ENCODE results near the gene NDUFB2.

The NDUFB2 gene

GRCh38 chr7:140696680-140697446 lies at the start of gene NDUFB2:
Gene NDUFB2 (plus strand): TSS chr7:140696708. CDS start chr7:140696745, 37 bp downstream.
- Histone ChIP-seq H3K9me3 (ENCODE audit: insufficient read depth, low read depth, low read length) (no peaks in the 10 kb centered on the region), H3K36me3 (ENCODE audit: insufficient read depth, low read depth, low read length) (no peaks in the 10 kb centered on the region), H3K4me1 (ENCODE audit: insufficient read depth, low read length) (peaks cover 7% of the 10 kb centered on the region; the same call in 1 of the 2 replicates), H3K27ac (ENCODE audit: low read length) (peak within 1 kb of the TSS; percentile 75), H3K9ac (ENCODE audit: low read depth, low read length) (peak within 1 kb of the TSS; percentile 88), H3K4me3 (ENCODE audit: low read length) (peak within 1 kb of the TSS; percentile 93), H3K27me3 (ENCODE audit: insufficient read depth, low read length) (no peaks in the 10 kb centered on the region)

DNA sequence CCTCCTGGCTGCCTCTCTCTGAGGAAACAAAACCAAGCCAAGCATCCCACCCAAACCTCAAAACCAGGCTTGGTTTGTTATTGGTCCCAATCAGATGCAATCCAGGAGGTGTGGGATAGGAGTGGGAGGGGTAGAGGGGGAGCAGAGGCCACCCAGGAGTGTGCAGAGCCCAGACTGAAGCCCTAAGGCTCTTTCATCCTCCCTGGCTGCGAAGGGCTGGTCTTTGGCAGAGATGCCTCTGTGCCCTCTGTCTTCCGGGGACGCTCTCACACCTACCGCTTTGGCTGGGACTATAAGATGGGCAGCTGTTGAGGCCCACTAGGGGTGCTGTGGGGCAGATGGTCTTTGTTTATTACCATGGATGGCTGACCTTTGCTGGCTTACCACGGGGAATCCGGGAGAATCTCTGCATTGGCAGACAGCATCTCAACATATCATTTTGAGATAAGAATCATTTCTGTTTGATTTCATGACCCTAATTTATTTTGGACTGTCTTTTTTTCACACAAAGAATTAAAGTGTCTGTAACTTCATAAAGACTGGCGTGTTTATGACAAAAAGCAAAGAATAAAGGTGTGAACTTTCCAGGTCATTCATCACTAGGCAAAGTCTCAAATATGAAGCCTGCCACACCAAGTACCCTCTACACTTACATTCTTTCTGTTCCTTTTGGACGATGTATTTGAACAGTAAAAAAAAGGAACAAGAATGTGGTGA lies 49.4 kb upstream of the NDUFB2 start:
- no peak overlapping the region for H3K27ac ChIP-seq (ENCODE audit: low read length)
- H3K27me3 ChIP-seq (ENCODE audit: insufficient read depth, low read length), result peaks cover 7% of the 10 kb centered on the region; the same call in 1 of the 2 replicates
- H3K36me3 ChIP-seq (ENCODE audit: insufficient read depth, low read depth, low read length), result no peaks in the 10 kb centered on the region
- H3K9ac ChIP-seq (ENCODE audit: low read depth, low read length), result no peak overlapping the region
- H3K4me3 ChIP-seq (ENCODE audit: low read length), result no peak overlapping the region
- no peaks in the 10 kb centered on the region for H3K9me3 ChIP-seq (ENCODE audit: insufficient read depth, low read depth, low read length)
- H3K4me1 ChIP-seq (ENCODE audit: insufficient read depth, low read length), result no peaks in the 10 kb centered on the region; the same call in 1 of the 2 replicates

DNA sequence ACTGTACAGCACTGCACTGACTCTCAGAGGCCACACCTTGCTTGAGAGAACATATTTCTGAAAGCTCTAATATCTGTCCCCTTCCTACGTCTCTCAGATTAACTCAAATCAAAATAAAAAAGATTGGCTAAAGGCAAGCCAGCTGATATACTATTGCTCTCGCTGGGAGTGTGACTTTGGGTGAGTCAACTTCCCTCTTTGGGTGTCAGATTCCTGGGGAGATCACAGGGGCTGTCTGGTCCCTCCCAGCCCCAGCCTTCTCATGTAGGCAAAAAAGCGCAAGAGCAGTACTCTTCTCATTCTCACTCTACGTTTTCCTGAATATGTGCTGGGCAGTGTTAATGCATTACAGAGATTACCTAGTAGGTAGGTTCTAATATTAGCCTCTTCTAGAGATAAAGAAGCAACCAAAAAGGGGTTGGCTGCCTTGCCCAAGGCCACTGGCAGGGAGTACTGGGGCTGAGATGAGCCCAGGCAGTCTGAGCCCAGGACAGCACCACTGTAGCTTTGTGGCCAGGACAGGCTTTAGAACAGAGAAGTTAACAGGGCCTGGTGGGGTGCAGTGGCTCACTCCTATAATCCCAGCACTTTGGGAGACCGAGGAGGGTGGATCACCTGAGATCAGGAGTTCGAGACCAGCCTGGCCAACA lies 46.8 kb upstream of the NDUFB2 start:
- Histone ChIP-seq H3K27me3 (ENCODE audit: insufficient read depth, low read length) (no peaks in the 10 kb centered on the region), H3K36me3 (ENCODE audit: insufficient read depth, low read depth, low read length) (no peaks in the 10 kb centered on the region), H3K9ac (ENCODE audit: low read depth, low read length) (no peak overlapping the region), H3K27ac (ENCODE audit: low read length) (no peak overlapping the region), H3K9me3 (ENCODE audit: insufficient read depth, low read depth, low read length) (no peaks in the 10 kb centered on the region), H3K4me3 (ENCODE audit: low read length) (no peak overlapping the region), H3K4me1 (ENCODE audit: insufficient read depth, low read length) (no peaks in the 10 kb centered on the region; the same call in 1 of the 2 replicates)

DNA sequence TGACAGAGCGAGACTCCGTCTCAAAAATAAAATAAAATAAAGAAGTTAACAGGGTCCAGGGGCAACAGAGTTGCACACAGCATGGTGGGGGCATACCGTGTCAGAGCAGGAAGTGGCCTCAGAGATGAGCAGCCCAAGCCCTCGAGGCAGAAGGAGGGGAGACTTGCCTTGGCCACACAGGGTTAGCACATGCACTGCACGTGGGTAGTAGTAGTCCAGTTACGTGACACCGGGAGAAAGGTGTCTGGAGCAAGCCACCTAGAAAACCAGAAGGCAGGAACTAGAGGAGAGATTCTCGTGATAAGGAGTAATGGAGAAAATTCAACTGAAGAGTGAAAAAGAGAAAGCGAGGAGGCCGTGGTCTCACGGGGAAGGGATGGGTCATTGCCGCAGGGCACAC lies 46.1 kb upstream of the NDUFB2 start:
- no peak overlapping the region for H3K9ac ChIP-seq (ENCODE audit: low read depth, low read length)
- no peaks in the 10 kb centered on the region; the same call in 1 of the 2 replicates for H3K4me1 ChIP-seq (ENCODE audit: insufficient read depth, low read length)
- no peak overlapping the region for H3K4me3 ChIP-seq (ENCODE audit: low read length)
- no peaks in the 10 kb centered on the region for H3K9me3 ChIP-seq (ENCODE audit: insufficient read depth, low read depth, low read length)
- no peak overlapping the region for H3K27ac ChIP-seq (ENCODE audit: low read length)
- no peaks in the 10 kb centered on the region for H3K36me3 ChIP-seq (ENCODE audit: insufficient read depth, low read depth, low read length)
- H3K27me3 ChIP-seq (ENCODE audit: insufficient read depth, low read length), result no peaks in the 10 kb centered on the region

GRCh38 chr7:140653319-140654108 lies 43.0 kb upstream of the NDUFB2 start:
- Histone ChIP-seq H3K9me3 (ENCODE audit: insufficient read depth, low read depth, low read length) (no peaks in the 10 kb centered on the region), H3K4me3 (ENCODE audit: low read length) (no peak overlapping the region), H3K4me1 (ENCODE audit: insufficient read depth, low read length) (no peaks in the 10 kb centered on the region), H3K9ac (ENCODE audit: low read depth, low read length) (no peak overlapping the region), H3K27me3 (ENCODE audit: insufficient read depth, low read length) (no peaks in the 10 kb centered on the region), H3K27ac (ENCODE audit: low read length) (no peak overlapping the region), H3K36me3 (ENCODE audit: insufficient read depth, low read depth, low read length) (no peaks in the 10 kb centered on the region)

- Histone ChIP-seq H3K9me3 (ENCODE audit: insufficient read depth, low read depth, low read length) (no peaks in the 10 kb centered on the region), H3K4me1 (ENCODE audit: insufficient read depth, low read length) (no peaks in the 10 kb centered on the region; the same call in 1 of the 2 replicates), H3K27me3 (ENCODE audit: insufficient read depth, low read length) (no peaks in the 10 kb centered on the region)
These were observed 42.5 kb upstream of the NDUFB2 start for GRCh38 chr7:140654109-140654387.

GRCh38 chr7:140654661-140655060 lies 41.8 kb upstream of the NDUFB2 start:
- H3K36me3 ChIP-seq (ENCODE audit: insufficient read depth, low read depth, low read length), result no peaks in the 10 kb centered on the region
- no peak overlapping the region for H3K4me3 ChIP-seq (ENCODE audit: low read length)
- no peaks in the 10 kb centered on the region; the same call in 1 of the 2 replicates for H3K4me1 ChIP-seq (ENCODE audit: insufficient read depth, low read length)
- no peaks in the 10 kb centered on the region for H3K9me3 ChIP-seq (ENCODE audit: insufficient read depth, low read depth, low read length)
- no peak overlapping the region for H3K27ac ChIP-seq (ENCODE audit: low read length)
- H3K9ac ChIP-seq (ENCODE audit: low read depth, low read length), result no peak overlapping the region
- no peaks in the 10 kb centered on the region for H3K27me3 ChIP-seq (ENCODE audit: insufficient read depth, low read length)

More at GRCh38 chr7:140654109-140654387, 42.5 kb upstream of the NDUFB2 start:
- Histone ChIP-seq H3K4me3 (ENCODE audit: low read length) (no peak overlapping the region), H3K27ac (ENCODE audit: low read length) (no peak overlapping the region), H3K36me3 (ENCODE audit: insufficient read depth, low read depth, low read length) (no peaks in the 10 kb centered on the region), H3K9ac (ENCODE audit: low read depth, low read length) (no peak overlapping the region)

- H3K27ac ChIP-seq (ENCODE audit: low read length), result no peak overlapping the region
- H3K4me1 ChIP-seq (ENCODE audit: insufficient read depth, low read length), result no peaks in the 10 kb centered on the region; the same call in 1 of the 2 replicates
- no peaks in the 10 kb centered on the region for H3K36me3 ChIP-seq (ENCODE audit: insufficient read depth, low read depth, low read length)
- no peak overlapping the region for H3K4me3 ChIP-seq (ENCODE audit: low read length)
- no peaks in the 10 kb centered on the region for H3K9me3 ChIP-seq (ENCODE audit: insufficient read depth, low read depth, low read length)
- no peak overlapping the region for H3K9ac ChIP-seq (ENCODE audit: low read depth, low read length)
- no peaks in the 10 kb centered on the region for H3K27me3 ChIP-seq (ENCODE audit: insufficient read depth, low read length)
These were observed 40.7 kb upstream of the NDUFB2 start for GRCh38 chr7:140655511-140656408.

DNA sequence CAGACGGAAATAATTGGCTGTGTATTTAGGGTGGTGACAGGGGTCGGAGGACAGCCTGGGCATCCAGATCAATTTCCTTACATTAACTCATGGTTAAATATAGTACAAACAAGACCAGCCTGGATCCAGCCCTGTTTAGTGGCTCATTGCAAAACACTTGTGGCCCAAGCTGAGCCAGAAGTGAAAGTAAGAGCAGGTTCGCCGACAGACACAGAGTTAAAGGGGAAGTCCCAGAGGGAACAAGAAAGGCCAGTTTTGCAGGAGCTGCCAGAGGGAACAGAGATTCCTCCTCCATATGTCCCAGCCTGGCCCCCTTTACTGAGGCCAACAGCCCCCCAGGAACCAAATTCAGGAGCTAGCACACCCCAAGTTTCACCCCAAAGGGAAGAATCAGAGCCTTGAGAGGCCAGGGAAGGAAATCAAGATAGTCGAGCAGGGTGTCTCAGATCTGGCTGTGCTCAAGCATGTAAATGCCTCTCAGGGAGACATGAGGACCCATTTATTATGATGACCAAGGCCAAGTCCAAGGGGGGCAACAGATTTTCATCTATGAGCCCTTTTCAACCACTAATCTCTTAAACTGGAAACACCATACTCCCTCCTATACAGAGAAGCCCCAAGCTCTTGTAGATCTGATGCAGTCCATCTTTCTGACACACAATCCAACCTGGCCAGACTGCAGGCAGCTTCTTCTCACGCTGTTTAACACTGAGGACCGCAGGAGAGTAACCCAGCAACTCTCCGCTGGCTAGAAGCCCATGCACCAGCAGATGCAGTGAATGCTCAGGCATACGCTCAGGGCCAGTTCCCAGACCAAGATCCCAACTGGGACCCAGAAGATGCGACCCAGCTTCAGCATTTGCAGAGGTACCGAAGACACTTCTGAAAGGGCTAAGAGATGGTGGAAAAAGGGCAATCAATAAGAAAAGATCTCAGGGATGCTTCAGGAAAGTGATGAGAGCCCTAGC lies 39.7 kb upstream of the NDUFB2 start:
- Histone ChIP-seq H3K4me3 (ENCODE audit: low read length) (no peak overlapping the region), H3K27ac (ENCODE audit: low read length) (no peak overlapping the region), H3K4me1 (ENCODE audit: insufficient read depth, low read length) (no peaks in the 10 kb centered on the region; the same call in 1 of the 2 replicates), H3K36me3 (ENCODE audit: insufficient read depth, low read depth, low read length) (no peaks in the 10 kb centered on the region), H3K9ac (ENCODE audit: low read depth, low read length) (no peak overlapping the region), H3K27me3 (ENCODE audit: insufficient read depth, low read length) (no peaks in the 10 kb centered on the region), H3K9me3 (ENCODE audit: insufficient read depth, low read depth, low read length) (no peaks in the 10 kb centered on the region)

GRCh38 chr7:140657891-140658290 lies 38.6 kb upstream of the NDUFB2 start:
- Histone ChIP-seq H3K9ac (ENCODE audit: low read depth, low read length) (no peak overlapping the region), H3K27me3 (ENCODE audit: insufficient read depth, low read length) (no peaks in the 10 kb centered on the region), H3K9me3 (ENCODE audit: insufficient read depth, low read depth, low read length) (no peaks in the 10 kb centered on the region), H3K27ac (ENCODE audit: low read length) (no peak overlapping the region), H3K4me3 (ENCODE audit: low read length) (no peak overlapping the region), H3K4me1 (ENCODE audit: insufficient read depth, low read length) (no peaks in the 10 kb centered on the region; the same call in 1 of the 2 replicates), H3K36me3 (ENCODE audit: insufficient read depth, low read depth, low read length) (no peaks in the 10 kb centered on the region)
